GM18867 (cell line): ENCODE data around the gene GNL1.
"Not testable (repeated sequence)": the region's sequence is repeated elsewhere in the genome, so short reads cannot be mapped to it uniquely, and the experiment has no call there.

Source experiments
- ATAC-seq: cut with Tn5 transposase; IDR thresholded peaks from one replicate; pipeline ENCODE4 v1.9.1; 2021; ENCODE audit warnings: mild to moderate bottlenecking, moderate library complexity; ENCODE audit not compliant: unreplicated experiment

Gene GNL1

GRCh38 chr6:30533460-30534294 is 22.6 kb downstream of the GNL1 start:
- ATAC-seq, result no peak

GRCh38 chr6:30530014-30530413 is 26.3 kb downstream of the GNL1 start:
- ATAC-seq, result no peak

GRCh38 chr6:30529349-30529875 is 26.9 kb downstream of the GNL1 start:
- ATAC-seq, result peak; percentile 52

- not testable (repeated sequence) for ATAC-seq
Observed at GRCh38 chr6:30526444-30526843, 29.8 kb downstream of the GNL1 start.

- ATAC-seq, result not testable (repeated sequence)
Observed at GRCh38 chr6:30521952-30522351, 34.3 kb downstream of the GNL1 start.

- ATAC-seq, result not testable (repeated sequence)
Observed at GRCh38 chr6:30521082-30521481, 35.2 kb downstream of the GNL1 start.

- no peak for ATAC-seq
Observed at GRCh38 chr6:30520522-30520921, 35.8 kb downstream of the GNL1 start.

- not testable (repeated sequence) for ATAC-seq
Observed at GRCh38 chr6:30518505-30519145, 37.7 kb downstream of the GNL1 start.

- not testable (repeated sequence) for ATAC-seq
Observed at GRCh38 chr6:30517767-30518504, 38.4 kb downstream of the GNL1 start.

GRCh38 chr6:30516754-30517076 is 39.6 kb downstream of the GNL1 start:
- not testable (repeated sequence) for ATAC-seq

- ATAC-seq, result peak; percentile 78
Observed at GRCh38 chr6:30515944-30516753, 40.1 kb downstream of the GNL1 start.

GRCh38 chr6:30515106-30515505 is 41.2 kb downstream of the GNL1 start:
- ATAC-seq, result no peak

GRCh38 chr6:30513451-30513850 is 42.8 kb downstream of the GNL1 start:
- ATAC-seq, result no peak

GRCh38 chr6:30511169-30511546 is 45.1 kb downstream of the GNL1 start:
- ATAC-seq, result no peak

- ATAC-seq, result no peak
Observed at GRCh38 chr6:30510419-30511168, 45.7 kb downstream of the GNL1 start.

GRCh38 chr6:30508890-30509736 is 47.2 kb downstream of the GNL1 start:
- ATAC-seq, result peak; percentile 51

- ATAC-seq, result peak; percentile 46
Observed at GRCh38 chr6:30507849-30508827, 48.2 kb downstream of the GNL1 start.
